Neuronal stem cell (in vitro differentiated cells): ENCODE measurements around the gene ZCCHC3.

ENCODE experiments used
- DNase-seq: peaks from one replicate; pipeline ENCODE4 v3.0.0-alpha.2; 2013; ENCODE audit warnings: low spot score
- H2AFZ ChIP-seq: one replicate; pipeline ENCODE4 v1.6.1; 2013; ENCODE audit warnings: mild to moderate bottlenecking, low read length, inconsistent platforms
- H2AK5ac ChIP-seq: 2 replicates; pipeline ENCODE4 v1.6.1; 2013; ENCODE audit warnings: low read depth, mild to moderate bottlenecking, inconsistent platforms, low read length, moderate library complexity, mixed read lengths
- H2BK120ac ChIP-seq: 2 replicates; pipeline ENCODE4 v1.6.1; 2013; ENCODE audit warnings: low read depth, mild to moderate bottlenecking, inconsistent platforms, low read length, moderate library complexity, mixed read lengths
- H2BK12ac ChIP-seq: one replicate; pipeline ENCODE4 v1.6.1; 2013; ENCODE audit warnings: low read length, inconsistent platforms
- H2BK15ac ChIP-seq: 2 replicates; pipeline ENCODE4 v1.6.1; 2013; ENCODE audit warnings: mild to moderate bottlenecking, low read length, inconsistent platforms, mixed read lengths
- H2BK5ac ChIP-seq: one replicate; pipeline ENCODE4 v1.6.1; 2013; ENCODE audit warnings: inconsistent platforms, mild to moderate bottlenecking, low read length, moderate library complexity
- H3K14ac ChIP-seq: one replicate; pipeline ENCODE4 v1.6.1; 2013; ENCODE audit warnings: low read length, inconsistent platforms
- H3K18ac ChIP-seq: 2 replicates; pipeline ENCODE4 v1.6.1; 2013; ENCODE audit warnings: low read length, inconsistent platforms
- H3K23ac ChIP-seq: 2 replicates; pipeline ENCODE4 v1.6.1; 2013; ENCODE audit warnings: low read depth, mild to moderate bottlenecking, mixed read lengths, low read length, inconsistent platforms; ENCODE audit not compliant: poor library complexity
- H3K27ac ChIP-seq: replicated peaks from 3 replicates; pipeline ENCODE4 v1.5.1; 2013; ENCODE audit warnings: low read length, inconsistent platforms
- H3K27me3 ChIP-seq, 3 experiments: 2 replicates each; pipeline ENCODE4 v1.6.1; 2013; ENCODE audit warnings: low read length in 3 of 3, mild to moderate bottlenecking in 2 of 3, inconsistent platforms in 1 of 3, low read depth in 1 of 3, mixed read lengths in 1 of 3, moderate library complexity in 1 of 3; ENCODE audit not compliant: control insufficient read depth in 3 of 3, insufficient read depth in 3 of 3
- H3K36me3 ChIP-seq, 2 donors: replicated peaks in 1 of 2; 2 replicates each; pipeline ENCODE4 v1.6.1; 2013; ENCODE audit warnings: low read length in 2 of 2; ENCODE audit not compliant: control insufficient read depth in 2 of 2, insufficient read depth in 2 of 2
- H3K4ac ChIP-seq: 2 replicates; pipeline ENCODE4 v1.6.1; 2013; ENCODE audit warnings: inconsistent platforms, mild to moderate bottlenecking, low read length, moderate library complexity
- H3K4me1 ChIP-seq, 2 donors: 1 replicate in 1 of 2; 2 replicates in 1 of 2; pipeline ENCODE4 v1.6.1; 2013; ENCODE audit warnings: low read length in 2 of 2, low read depth in 1 of 2; ENCODE audit not compliant: control insufficient read depth in 2 of 2, insufficient read depth in 1 of 2
- H3K4me2 ChIP-seq: one replicate; pipeline ENCODE4 v1.6.1; 2013; ENCODE audit warnings: mild to moderate bottlenecking, low read length, inconsistent platforms; ENCODE audit not compliant: insufficient read depth, poor library complexity, severe bottlenecking
- H3K4me3 ChIP-seq, 2 donors: 2 replicates each; pipeline ENCODE4 v1.5.1; 2013; ENCODE audit warnings: low read length in 2 of 2, mild to moderate bottlenecking in 2 of 2, inconsistent platforms in 1 of 2, moderate library complexity in 1 of 2
- H3K79me1 ChIP-seq: one replicate; pipeline ENCODE4 v1.6.1; 2013; ENCODE audit warnings: low read depth, mild to moderate bottlenecking, inconsistent platforms, low read length, moderate library complexity
- H3K9ac ChIP-seq: one replicate; pipeline ENCODE4 v1.6.1; 2013; ENCODE audit warnings: mild to moderate bottlenecking, low read depth, low read length, inconsistent platforms; ENCODE audit not compliant: poor library complexity
- H3K9me3 ChIP-seq, 2 donors: replicated peaks in 1 of 2; 2 replicates each; pipeline versions ENCODE3 to v1.6.1; 2013; ENCODE audit warnings: low read length in 2 of 2, mild to moderate bottlenecking in 2 of 2, inconsistent platforms in 1 of 2, low read depth in 1 of 2, mixed read lengths in 1 of 2, moderate library complexity in 1 of 2; ENCODE audit not compliant: control insufficient read depth in 2 of 2, insufficient read depth in 1 of 2
- H4K8ac ChIP-seq: one replicate; pipeline ENCODE4 v1.6.1; 2013; ENCODE audit warnings: low read depth, mild to moderate bottlenecking, inconsistent platforms, low read length, moderate library complexity
- H4K91ac ChIP-seq: one replicate; pipeline ENCODE4 v1.6.1; 2013; ENCODE audit warnings: low read length, low read depth, mild to moderate bottlenecking, inconsistent platforms; ENCODE audit not compliant: poor library complexity
- WGBS, 2 donors: extraction: QIAGEN DNeasy Blood & Tissue Kit; methylation state at CpG; one replicate each; pipeline ENCODE4 v1.1.7; 2013; ENCODE audit warnings: missing lambda C conversion rate in 2 of 2, mixed read lengths in 1 of 2; ENCODE audit not compliant: insufficient read length in 2 of 2, insufficient replicate concordance in 1 of 2; ENCODE audit errors: extremely low coverage in 2 of 2; 5-methylcytosine and 5-hydroxymethylcytosine counted together

ZCCHC3 gene

DNA sequence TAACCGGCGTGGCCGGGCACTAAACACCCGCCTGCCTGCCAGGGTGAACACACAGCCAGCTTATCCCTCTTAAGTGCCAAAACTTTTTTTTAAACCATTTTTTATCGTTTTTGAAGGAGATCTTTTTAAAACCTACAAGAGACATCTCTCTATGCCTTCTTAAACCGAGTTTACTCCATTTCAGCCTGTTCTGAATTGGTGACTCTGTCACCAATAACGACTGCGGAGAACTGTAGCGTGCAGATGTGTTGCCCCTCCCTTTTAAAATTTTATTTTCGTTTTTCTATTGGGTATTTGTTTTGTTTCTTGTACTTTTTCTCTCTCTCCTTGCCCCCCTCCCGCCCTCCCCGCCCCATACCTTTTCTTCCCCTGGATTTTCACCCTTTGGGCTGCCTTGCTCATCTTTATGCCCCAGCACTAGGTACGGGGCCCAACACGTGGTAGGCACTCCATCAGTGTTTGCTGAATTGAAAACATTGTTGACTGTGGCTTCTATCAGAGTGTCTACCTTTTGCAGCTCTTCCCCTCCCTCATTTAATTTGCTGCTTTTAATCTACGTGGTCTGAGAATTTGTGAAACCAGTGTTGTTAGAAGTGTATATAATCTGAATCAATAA is 1.5 kb downstream of the ZCCHC3 start:
- Histone ChIP-seq H3K4ac (no peak overlapping the region), H3K79me1 (no peaks in the 10 kb centered on the region), H3K9ac (peak overlapping the region; percentile 99), H2AK5ac (peak overlapping the region; percentile 40), H3K27ac (no peak overlapping the region), H3K4me3 (peak overlapping the region; percentile 65 to 92), H2BK15ac (no peak overlapping the region), H2BK5ac (no peak overlapping the region), H2BK12ac (no peak overlapping the region), H2AFZ (no peak overlapping the region), H3K18ac (no peak overlapping the region), H3K9me3 (peaks cover 0 to 12% of the 10 kb centered on the region in 2 donors), H3K14ac (no peak overlapping the region), H3K36me3 (peaks cover 3 to 24% of the 10 kb centered on the region in 2 donors), H3K4me2 (peak overlapping the region; percentile 71), H3K27me3 (no peaks in the 10 kb centered on the region), H2BK120ac (no peak overlapping the region), H3K23ac (peak overlapping the region; percentile 94), H4K91ac (no peak overlapping the region), H3K4me1 (peaks cover 20 to 27% of the 10 kb centered on the region in 2 donors), H4K8ac (no peak overlapping the region)
- no peak for DNase-seq
- no CpG with 5 or more reads among the region's 15 CpGs for WGBS, 2 donors

DNA sequence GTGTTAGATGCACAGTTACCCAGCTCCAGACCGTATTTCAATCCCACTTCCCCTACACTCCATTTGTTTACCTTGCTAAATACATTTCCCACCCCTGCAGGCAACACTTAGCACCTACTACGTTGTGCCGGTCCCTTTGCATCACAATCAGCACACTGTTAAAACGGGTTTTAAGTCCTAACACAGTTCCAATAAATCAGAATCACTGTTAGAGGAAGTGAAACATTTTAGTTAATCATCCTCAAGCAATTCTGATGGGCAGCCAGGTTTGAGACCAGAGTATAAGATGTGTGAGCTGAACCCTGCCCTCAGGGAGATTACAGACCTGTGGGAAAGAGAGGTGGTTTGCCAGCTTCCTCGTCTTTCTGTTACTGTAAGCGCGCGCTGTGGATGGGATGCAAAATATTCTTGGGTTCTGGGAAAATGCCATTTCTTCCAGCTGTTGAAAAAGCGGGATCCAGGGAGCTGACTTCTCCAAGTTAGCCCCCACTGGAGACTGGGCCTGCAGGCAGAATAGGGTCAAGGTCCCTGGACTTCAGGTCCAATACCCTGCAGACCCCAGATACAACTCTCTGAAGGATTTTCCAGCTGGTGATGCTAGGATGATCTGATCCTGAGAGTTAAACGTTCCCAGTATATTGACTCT is 3.1 kb downstream of the ZCCHC3 start:
- Histone ChIP-seq H3K27me3 (no peaks in the 10 kb centered on the region), H2BK12ac (no peak overlapping the region), H2BK15ac (no peak overlapping the region), H3K4ac (no peak overlapping the region), H3K9ac (no peak overlapping the region), H2AFZ (no peak overlapping the region), H4K91ac (no peak overlapping the region), H3K9me3 (peaks cover 0 to 12% of the 10 kb centered on the region in 2 donors), H3K79me1 (no peaks in the 10 kb centered on the region), H2BK120ac (no peak overlapping the region), H2AK5ac (no peak overlapping the region), H3K14ac (no peak overlapping the region), H3K4me3 (peak overlapping the region in 1 of 2 donors; percentile 65), H3K18ac (peak overlapping the region; percentile 17), H3K4me2 (no peak overlapping the region), H3K4me1 (peaks cover 20 to 27% of the 10 kb centered on the region in 2 donors), H2BK5ac (no peak overlapping the region), H3K23ac (no peak overlapping the region), H4K8ac (no peak overlapping the region), H3K27ac (peak overlapping the region; percentile 72), H3K36me3 (peaks cover 3 to 24% of the 10 kb centered on the region in 2 donors)
- no CpG with 5 or more reads among the region's 10 CpGs for WGBS, 2 donors
- no peak for DNase-seq

DNA sequence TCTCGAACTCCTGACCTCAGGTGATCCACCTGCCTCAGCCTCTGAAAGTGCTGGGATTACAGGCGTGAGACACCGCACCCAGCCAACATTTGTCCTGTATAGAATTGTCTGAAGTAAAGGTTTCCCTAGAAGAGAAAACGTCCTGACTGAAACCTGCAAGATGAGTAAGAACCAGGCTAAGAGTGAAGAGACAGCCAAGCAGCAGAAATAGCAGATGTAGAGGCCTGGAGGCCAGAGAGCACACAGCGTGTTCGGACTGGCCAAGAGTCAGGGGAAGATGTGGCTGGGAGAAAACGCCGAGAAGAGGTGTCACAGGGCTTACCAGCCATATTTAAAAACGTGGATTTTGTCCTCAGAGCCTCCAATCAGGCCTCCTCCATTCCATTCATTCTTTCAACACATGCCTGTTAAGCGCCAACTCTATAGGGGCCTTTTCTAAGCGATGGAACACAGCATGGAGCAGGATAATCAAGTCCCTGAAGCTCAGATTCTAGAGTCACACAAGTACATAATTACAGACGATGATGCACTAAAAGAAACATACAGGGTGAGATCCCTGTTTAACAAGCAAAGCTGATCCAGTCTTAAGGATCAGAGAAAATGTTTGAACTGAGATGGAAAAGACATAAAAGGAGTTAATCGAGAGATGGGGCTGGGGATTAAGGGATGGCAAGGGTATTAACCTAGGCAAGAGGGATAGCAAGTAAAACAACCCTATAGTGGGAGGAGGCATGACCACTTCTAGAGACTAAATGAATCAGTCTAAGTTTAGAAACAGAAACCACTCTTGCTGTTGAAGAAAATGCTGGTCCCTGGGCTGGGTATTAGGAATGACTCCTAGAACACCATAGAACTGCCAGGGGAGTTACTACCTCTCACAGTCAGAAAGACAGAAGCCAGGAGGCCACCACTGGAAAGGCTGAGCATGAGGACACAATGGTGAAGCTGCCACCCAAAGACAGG is 4.8 kb downstream of the ZCCHC3 start:
- Histone ChIP-seq H2BK5ac (no peak overlapping the region), H3K4me3 (no peak overlapping the region), H2BK12ac (no peak overlapping the region), H3K4me1 (peaks cover 20 to 27% of the 10 kb centered on the region in 2 donors), H3K4ac (no peak overlapping the region), H3K9me3 (peaks cover 0 to 12% of the 10 kb centered on the region in 2 donors), H4K8ac (no peak overlapping the region), H2BK120ac (no peak overlapping the region), H2AFZ (no peak overlapping the region), H3K79me1 (no peaks in the 10 kb centered on the region), H2BK15ac (no peak overlapping the region), H3K36me3 (peaks cover 3 to 24% of the 10 kb centered on the region in 2 donors), H3K14ac (no peak overlapping the region), H3K27ac (peak overlapping the region; percentile 52), H3K27me3 (no peaks in the 10 kb centered on the region), H3K23ac (no peak overlapping the region), H3K18ac (peak overlapping the region; percentile 4), H2AK5ac (no peak overlapping the region), H3K9ac (no peak overlapping the region), H3K4me2 (no peak overlapping the region), H4K91ac (no peak overlapping the region)
- WGBS, 2 donors, result no CpG with 5 or more reads among the region's 13 CpGs
- DNase-seq, result no peak
